Thymus (tissue), 11 donors: ENCODE results near the gene ABCA2. TPM values are rescaled to one million over a fixed set of nuclear protein-coding genes. Genes with fewer than 3 reads are reported as not detected.

Experiments used
- DNase-seq, 9 donors: peaks; one replicate each; pipeline ENCODE4 v3.0.0-alpha.2; 2013; ENCODE audit warnings: low spot score in 9 of 9, low read depth in 6 of 9, missing footprints in 1 of 9
- H3K27ac ChIP-seq, 2 donors: one replicate each; pipeline ENCODE4 v1.5.1; 2013; ENCODE audit warnings: control low read depth in 1 of 2, low read depth in 1 of 2, low read length in 1 of 2, mild to moderate bottlenecking in 1 of 2, moderate library complexity in 1 of 2
- H3K27me3 ChIP-seq, 2 donors: one replicate each; pipeline ENCODE4 v1.5.1; 2013; ENCODE audit warnings: low read length in 1 of 2; ENCODE audit not compliant: control insufficient read depth in 2 of 2, insufficient read depth in 1 of 2
- H3K36me3 ChIP-seq, 2 donors: one replicate each; pipeline ENCODE4 v1.5.1; 2013; ENCODE audit warnings: low read length in 1 of 2, mild to moderate bottlenecking in 1 of 2, moderate library complexity in 1 of 2; ENCODE audit not compliant: control insufficient read depth in 2 of 2, insufficient read depth in 2 of 2
- H3K4me1 ChIP-seq, 2 donors: one replicate each; pipeline ENCODE4 v1.5.1; 2013; ENCODE audit warnings: low read length in 2 of 2; ENCODE audit not compliant: control insufficient read depth in 2 of 2, insufficient read depth in 2 of 2
- H3K4me3 ChIP-seq, 2 donors: one replicate each; pipeline ENCODE4 v1.5.1; 2013; ENCODE audit warnings: low read length in 2 of 2, control low read depth in 1 of 2, mild to moderate bottlenecking in 1 of 2
- H3K9me3 ChIP-seq, 2 donors: one replicate each; pipeline ENCODE4 v1.5.1; 2013; ENCODE audit warnings: low read length in 1 of 2, mild to moderate bottlenecking in 1 of 2; ENCODE audit not compliant: control insufficient read depth in 2 of 2, insufficient read depth in 1 of 2
- WGBS: extraction: QIAGEN DNeasy Blood & Tissue Kit; methylation state at CpG from one replicate; pipeline ENCODE4 v1.1.7; 2013; 5-methylcytosine and 5-hydroxymethylcytosine counted together
- polyA plus RNA-seq: library from polyadenylated mRNA; stranded (reverse); fragments of 200-250 nt; gene quantifications from one replicate; pipeline ENCODE4 v1.2.3, GENCODE V29; 2013
- total RNA-seq: library from RNA; stranded (reverse); fragments of 120-200 nt; gene quantifications from one replicate; pipeline ENCODE4 v1.2.4, GENCODE V29; 2013
- donor health status: healthy.

Gene ABCA2
- total and polyA plus RNA-seq, 2 donors, result 4.2 to 37.3 TPM

DNA sequence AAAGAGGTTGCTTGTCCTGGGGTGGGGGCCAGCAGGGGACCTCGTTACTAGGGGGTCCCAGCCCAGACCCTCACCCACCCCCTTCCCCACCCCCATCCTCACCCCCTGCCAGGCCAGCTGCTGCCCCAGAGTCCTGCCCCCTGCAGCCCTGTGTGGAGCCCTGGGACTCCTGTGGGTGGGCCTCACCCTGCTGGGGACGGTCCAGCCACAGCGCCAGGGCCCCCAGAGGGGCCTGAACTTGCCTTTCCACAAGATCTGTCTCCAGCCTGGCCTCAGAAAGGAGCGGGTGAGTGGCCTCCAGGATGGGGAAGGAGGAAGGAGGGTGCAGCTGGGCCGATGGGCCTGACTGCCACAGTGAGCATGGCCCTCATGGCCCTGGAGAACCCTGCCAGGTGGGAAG lies 58.3 kb downstream of the ABCA2 start:
- H3K9me3 ChIP-seq, result no peaks in the 10 kb centered on the region
- H3K27me3 ChIP-seq, result peaks cover 2 to 12% of the 10 kb centered on the region in 2 donors
- peaks cover 10 to 24% of the 10 kb centered on the region in 2 donors for H3K4me1 ChIP-seq
- DNase-seq, result no peak
- 96% methylated on average over 5 of the region's 5 CpGs for whole genome bisulfite sequencing
- H3K27ac ChIP-seq, result no peak overlapping the region
- no peak overlapping the region for H3K4me3 ChIP-seq
- H3K36me3 ChIP-seq, result no peaks in the 10 kb centered on the region

DNA sequence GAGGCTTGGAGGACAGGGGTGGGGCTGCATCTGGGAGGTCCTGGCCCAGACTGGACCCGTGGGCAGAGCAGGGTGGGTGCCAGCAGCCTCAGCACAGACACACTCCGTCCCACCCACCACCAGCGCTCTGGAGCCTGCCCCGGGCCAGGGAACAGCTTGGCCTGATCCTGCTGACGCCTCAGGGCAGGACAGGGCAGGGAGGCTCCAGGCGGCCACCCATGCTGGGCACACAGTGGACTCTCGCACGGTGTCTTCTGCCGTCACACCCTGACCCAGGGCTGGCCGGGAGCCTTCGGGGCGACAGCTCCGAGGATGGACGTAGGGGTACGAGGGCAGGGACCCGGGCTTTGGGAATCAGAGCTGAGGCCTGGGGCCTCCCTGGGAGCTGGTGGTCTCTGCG lies 58.9 kb downstream of the ABCA2 start:
- H3K9me3 ChIP-seq, result no peaks in the 10 kb centered on the region
- peaks cover 2 to 7% of the 10 kb centered on the region in 2 donors for H3K27me3 ChIP-seq
- no peak overlapping the region for H3K4me3 ChIP-seq
- H3K4me1 ChIP-seq, result peaks cover 13 to 30% of the 10 kb centered on the region in 2 donors
- H3K27ac ChIP-seq, result no peak overlapping the region
- H3K36me3 ChIP-seq, result no peaks in the 10 kb centered on the region
- DNase-seq, result no peak
- WGBS, result 95% methylated on average over 17 of the region's 17 CpGs

GRCh38 chr9:136968333-136969127 lies 59.5 kb downstream of the ABCA2 start:
- H3K9me3 ChIP-seq, result no peaks in the 10 kb centered on the region
- no peak for DNase-seq
- H3K27ac ChIP-seq, result no peak overlapping the region
- H3K36me3 ChIP-seq, result no peaks in the 10 kb centered on the region
- H3K4me3 ChIP-seq, result no peak overlapping the region
- peaks cover 13 to 33% of the 10 kb centered on the region in 2 donors for H3K4me1 ChIP-seq
- 93% methylated on average over 17 of the region's 17 CpGs for WGBS
- H3K27me3 ChIP-seq, result peaks cover 2 to 3% of the 10 kb centered on the region in 2 donors

DNA sequence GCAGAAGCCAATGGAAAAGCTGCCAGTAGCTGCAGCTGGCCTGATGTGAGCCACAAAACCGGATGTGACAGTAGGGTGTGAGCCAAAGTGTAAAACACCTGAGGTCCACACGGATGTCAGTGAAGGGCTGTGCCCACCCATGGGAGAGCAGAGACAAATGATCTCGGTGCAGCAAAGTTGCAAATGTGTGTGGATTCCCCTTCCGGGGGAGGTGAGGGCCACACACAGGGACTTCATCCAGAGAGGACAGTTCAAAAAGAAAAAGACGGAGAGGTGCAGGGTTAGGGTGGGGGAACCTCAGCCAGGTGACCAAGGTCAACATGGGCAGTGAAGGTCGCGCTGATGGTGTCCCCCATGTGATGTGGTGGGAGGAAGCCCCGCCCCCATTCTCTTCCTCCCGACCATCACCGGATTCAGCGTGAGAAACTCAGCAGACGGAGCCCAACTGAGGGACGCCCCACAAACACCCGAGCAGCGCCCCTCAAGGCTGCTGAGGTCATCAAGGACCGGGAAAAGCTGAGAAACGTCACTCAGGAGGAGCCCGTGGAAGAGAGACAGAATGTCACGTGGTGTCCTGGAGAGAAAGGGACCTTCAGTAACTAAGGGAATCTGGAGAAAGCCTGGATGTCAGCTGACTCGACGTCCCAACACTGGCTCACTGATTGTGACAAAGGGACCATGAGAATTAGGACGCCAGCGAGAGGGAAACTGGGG lies 62.1 kb downstream of the ABCA2 start:
- Histone ChIP-seq H3K27ac (peak overlapping the region; percentile 53 to 58), H3K9me3 (peaks cover 0 to under 1% of the 10 kb centered on the region in 2 donors), H3K4me1 (peaks cover 18 to 58% of the 10 kb centered on the region in 2 donors), H3K27me3 (peaks cover 0 to 3% of the 10 kb centered on the region in 2 donors), H3K36me3 (no peaks in the 10 kb centered on the region), H3K4me3 (peak overlapping the region in 1 of 2 donors; percentile 29)
- WGBS, result 24% methylated on average over 23 of the region's 23 CpGs
- DNase-seq, result peak in 2 of 9 donors; percentile 30 to 38

- WGBS, result 95% methylated on average over 26 of the region's 26 CpGs
- no peak for DNase-seq
- H3K27me3 ChIP-seq, result peaks cover 0 to 3% of the 10 kb centered on the region in 2 donors
- no peak overlapping the region for H3K4me3 ChIP-seq
- peaks cover 25 to 58% of the 10 kb centered on the region in 2 donors for H3K4me1 ChIP-seq
- peaks cover 0 to 4% of the 10 kb centered on the region in 2 donors for H3K9me3 ChIP-seq
- peak overlapping the region in 1 of 2 donors; percentile 26 for H3K27ac ChIP-seq
- H3K36me3 ChIP-seq, result no peaks in the 10 kb centered on the region
Observed at GRCh38 chr9:136964833-136965422, 63.1 kb downstream of the ABCA2 start.

- Histone ChIP-seq H3K4me3 (no peak overlapping the region), H3K4me1 (peaks cover 32 to 64% of the 10 kb centered on the region in 2 donors), H3K27me3 (peaks cover 0 to 3% of the 10 kb centered on the region in 2 donors), H3K27ac (no peak overlapping the region), H3K9me3 (peaks cover 0 to 4% of the 10 kb centered on the region in 2 donors), H3K36me3 (no peaks in the 10 kb centered on the region)
- 91% methylated on average over 22 of the region's 22 CpGs for WGBS
- no peak for DNase-seq
Observed at GRCh38 chr9:136964171-136964689, 63.8 kb downstream of the ABCA2 start.

DNA sequence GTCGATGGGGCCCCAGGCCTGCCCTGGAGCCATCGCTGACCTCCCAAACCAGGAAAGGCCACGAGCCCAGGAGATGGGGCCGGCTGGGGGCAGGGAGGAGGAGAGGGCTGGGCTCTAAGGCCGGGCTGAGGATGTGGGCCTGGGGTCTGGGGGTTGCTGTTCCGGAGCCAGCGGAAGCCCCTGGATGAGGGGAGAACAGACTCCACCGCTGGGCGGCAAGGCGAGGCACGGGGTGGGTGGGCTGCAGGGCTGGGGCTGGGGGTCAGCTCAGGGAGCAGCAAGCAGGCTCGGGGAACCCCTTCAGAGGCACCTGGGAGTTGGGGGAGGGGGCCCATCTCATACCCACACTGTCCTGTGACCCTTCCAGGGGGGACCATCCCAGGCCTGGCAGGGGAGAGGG lies 64.3 kb downstream of the ABCA2 start:
- no peak overlapping the region for H3K27ac ChIP-seq
- no peak for DNase-seq
- no peaks in the 10 kb centered on the region for H3K36me3 ChIP-seq
- H3K4me3 ChIP-seq, result no peak overlapping the region
- peaks cover 0 to 3% of the 10 kb centered on the region in 2 donors for H3K27me3 ChIP-seq
- WGBS, result 95% methylated on average over 12 of the region's 12 CpGs
- peaks cover 0 to 5% of the 10 kb centered on the region in 2 donors for H3K9me3 ChIP-seq
- H3K4me1 ChIP-seq, result peaks cover 37 to 69% of the 10 kb centered on the region in 2 donors

GRCh38 chr9:136963341-136963740 lies 64.7 kb downstream of the ABCA2 start:
- no peak for DNase-seq
- H3K27ac ChIP-seq, result no peak overlapping the region
- 97% methylated on average over 15 of the region's 15 CpGs for WGBS

More at GRCh38 chr9:136963341-136963740, 64.7 kb downstream of the ABCA2 start:
- H3K9me3 ChIP-seq, result peaks cover 0 to 7% of the 10 kb centered on the region in 2 donors
- no peak overlapping the region for H3K4me3 ChIP-seq
- peaks cover 40 to 70% of the 10 kb centered on the region in 2 donors for H3K4me1 ChIP-seq
- peaks cover 0 to 3% of the 10 kb centered on the region in 2 donors for H3K27me3 ChIP-seq
- no peaks in the 10 kb centered on the region for H3K36me3 ChIP-seq
